Right forelimb (tissue), 1 donor: Measurements from ENCODE around the gene VGLL1.

Source experiments
- DNase-seq: peaks from one replicate; pipeline ENCODE4 v3.0.0-alpha.2; 2018

VGLL1 gene

DNA sequence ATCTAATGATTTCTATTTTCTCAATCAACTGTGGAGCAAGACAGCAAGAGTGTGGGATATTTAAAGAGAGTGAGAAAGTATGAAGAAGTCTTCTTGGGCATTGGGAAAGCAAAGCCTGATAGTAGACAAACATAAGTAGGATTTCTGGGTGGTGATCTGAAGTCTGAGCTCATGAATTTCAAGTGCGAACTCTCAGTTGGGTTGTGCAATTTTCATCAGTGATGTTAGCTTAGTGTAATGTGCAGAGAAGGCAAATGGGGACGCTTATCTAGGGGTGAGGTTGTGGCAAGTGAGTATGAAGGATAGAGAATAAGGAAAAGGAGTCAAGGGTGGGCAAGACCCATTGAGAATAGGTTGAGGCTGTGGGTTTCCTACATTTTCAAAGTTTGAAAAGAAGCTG is 23.7 kb downstream of the VGLL1 start:
- no peak for DNase-seq

DNA sequence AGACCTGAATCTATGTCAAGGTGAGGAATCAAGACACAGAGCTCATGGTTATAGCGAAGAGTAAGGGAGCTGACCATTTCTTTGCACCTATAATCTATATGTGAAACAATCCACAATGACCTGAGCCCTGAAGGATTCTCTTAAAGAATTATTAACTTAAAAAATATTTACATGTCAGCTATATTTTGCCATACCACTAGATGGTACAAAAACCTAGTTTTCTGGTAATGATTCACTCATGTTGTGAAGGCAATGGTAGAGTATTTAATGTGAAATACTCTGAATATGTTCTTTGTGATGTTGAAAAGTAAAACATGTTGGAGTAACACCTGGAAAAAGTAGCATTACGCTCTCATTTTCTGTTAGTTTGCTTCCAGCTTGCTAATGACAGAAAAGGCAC is 40.0 kb downstream of the VGLL1 start:
- no peak for DNase-seq

DNA sequence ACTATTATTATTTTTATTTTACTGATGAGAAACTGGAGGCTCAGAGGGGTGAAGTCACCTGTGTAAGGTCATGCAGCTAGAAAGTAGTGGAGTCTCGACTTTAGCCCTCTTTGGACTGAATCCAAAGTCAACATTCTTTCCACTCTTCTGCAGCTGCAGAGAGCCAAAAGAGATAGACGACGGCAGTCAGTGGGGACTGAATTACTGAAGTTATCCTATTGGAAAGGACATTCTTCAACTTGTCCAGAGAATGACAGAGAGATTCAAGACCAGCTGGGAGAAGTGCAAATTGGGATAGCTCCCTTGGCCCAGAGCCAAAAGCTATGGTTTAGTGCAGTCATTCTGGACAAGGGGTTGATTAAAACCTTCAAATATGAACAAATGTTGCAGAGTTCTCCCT is 42.5 kb downstream of the VGLL1 start:
- no peak for DNase-seq

DNA sequence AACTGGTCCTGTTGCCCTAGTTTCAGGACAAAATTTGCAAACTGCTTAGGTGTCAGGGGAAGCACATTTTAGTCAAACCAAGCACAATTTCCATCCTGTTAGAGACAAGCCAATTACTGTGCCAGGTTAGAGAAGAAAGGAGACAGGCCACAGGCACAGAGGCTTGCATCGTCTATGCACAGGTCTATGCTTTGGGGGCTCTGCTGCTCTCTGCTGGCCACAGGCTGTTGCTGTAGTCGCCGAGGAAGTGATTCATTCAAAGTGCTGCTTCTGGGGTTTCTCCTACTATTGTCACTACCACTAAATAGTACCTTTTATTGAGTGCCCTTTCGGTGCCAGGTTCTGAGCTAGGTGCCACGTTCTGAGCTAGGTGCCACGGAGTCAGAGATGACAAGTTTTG is 45.5 kb downstream of the VGLL1 start:
- peak; percentile 58 for DNase-seq

DNA sequence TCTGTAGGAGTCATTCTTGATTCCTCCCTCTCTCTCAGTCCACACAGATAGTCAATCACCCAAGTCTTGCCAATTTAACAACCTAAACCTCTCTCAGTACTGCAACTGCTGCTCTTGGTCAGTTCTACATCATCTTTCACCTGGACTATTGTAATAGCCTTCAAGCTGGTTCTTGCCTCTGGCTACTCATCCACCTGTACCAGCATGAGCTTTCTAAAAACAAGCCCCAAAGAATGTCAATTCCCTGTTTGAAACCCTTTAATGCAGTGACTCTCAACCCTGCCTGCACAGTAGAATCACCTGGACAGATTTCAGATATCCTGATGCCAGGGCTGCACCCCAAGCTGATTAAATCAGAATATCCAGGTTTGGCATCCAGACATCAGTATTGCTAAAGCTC is 48.3 kb downstream of the VGLL1 start:
- no peak for DNase-seq

DNA sequence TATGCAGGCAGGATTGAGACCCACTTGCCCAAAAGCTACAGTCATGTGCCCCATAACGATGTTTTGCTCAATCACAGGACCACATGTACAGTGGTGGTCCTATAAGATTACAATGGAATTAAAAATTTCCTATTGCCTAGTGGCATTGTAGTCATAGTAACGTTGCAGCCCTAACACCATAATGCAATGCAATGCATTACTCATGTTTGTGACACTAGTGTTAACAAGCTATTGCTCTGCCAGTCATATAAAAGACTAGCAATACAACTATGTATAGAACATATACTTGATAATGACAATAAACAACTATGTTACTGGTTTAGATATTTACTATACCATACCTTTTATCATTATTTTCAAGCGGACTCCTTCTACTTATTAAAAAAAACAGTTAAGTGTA is 50.6 kb downstream of the VGLL1 start:
- DNase-seq: no peak

DNA sequence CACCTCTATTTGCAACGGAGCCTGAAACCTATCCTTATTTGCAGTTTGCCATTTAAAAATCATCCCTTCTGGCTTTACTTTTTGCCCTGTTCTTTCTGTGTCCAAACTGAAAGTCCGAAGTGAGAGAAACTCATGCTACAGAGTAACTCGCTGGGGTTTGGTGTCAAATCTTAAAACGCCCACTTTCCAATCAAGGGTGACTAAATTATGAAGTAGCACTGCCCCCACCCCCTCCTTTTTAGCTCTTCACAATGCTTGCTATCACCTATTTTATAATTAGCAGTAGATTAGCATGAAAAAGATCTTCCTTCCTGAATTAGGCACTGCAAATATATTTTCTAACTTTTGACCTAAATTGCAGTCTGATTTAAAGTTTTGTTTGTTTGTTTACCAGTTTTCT is 52.5 kb downstream of the VGLL1 start:
- DNase-seq: no peak

DNA sequence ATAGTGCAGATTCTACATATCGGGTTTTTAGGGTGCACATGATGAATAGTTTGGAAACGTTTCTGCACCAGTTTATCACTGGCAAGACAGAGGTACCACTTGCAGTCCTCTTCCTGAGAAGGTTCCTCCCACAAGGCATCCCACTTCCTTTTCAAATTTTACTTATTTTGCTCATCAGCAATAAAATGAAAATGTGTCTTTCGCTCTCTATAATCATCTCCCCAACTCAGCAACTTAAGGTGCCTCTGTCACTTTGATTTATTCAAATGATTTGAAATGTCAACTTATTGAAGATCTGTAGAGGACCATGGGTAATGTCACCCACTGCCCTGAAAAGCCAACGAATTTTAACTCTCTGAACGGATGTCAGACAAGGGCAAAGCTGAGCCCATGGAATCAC is 53.2 kb downstream of the VGLL1 start:
- no peak for DNase-seq

DNA sequence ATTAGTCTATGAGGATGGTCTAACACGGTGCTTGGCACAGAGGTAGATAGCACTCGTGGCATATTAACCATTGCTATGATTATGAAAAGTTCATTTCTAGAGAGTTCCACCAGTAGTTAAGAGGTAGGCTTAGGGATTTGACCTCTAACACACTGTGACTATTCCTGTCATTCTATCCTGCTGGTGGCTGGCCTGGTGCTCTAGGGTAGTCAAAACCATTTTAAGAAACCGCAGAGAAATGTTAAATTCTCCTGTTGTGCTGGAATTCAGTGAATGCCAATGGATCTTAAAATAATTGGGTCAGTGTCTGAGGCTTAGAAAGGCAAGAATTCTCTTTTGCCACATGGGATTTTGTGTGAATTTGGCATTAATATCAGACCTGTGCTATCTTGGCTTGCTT is 53.9 kb downstream of the VGLL1 start:
- DNase-seq: no peak

DNA sequence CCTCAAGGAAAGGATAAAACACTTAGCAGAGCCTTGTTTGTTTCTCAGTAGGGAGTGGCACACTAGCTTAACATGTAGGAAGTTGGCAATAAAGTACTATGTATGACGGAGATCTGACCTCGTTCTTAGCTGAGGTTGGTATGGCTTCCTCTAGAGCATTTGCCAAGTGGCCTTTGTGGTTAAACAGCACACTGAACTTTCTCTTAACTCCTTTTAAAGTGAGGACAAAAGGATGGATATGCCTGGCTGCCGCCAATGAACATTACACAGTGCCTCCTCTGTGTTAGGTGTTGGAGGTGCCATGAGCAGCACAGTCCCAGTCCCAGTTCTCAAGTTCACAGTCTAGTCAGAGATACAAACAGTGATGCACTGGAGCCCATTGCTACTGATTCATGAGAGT is 54.4 kb downstream of the VGLL1 start:
- no peak for DNase-seq

DNA sequence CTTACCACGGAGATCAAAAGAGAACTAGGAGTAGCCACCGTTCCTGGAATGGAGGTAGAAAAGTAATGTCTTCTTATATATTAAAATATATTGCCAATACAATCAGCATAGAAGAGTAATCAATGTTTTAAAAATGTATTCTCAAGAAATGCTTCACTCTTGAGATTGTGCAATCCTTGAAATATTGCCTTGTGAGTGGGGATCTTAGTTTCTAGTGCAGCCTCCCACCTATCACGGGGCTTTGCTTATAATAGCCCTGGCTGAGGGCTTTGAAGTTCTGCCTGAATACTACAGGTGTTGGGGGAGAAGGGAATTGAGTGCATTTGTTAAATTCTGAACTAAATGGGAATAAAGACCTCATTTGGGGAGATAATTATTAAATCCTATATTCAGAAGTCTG is 55.5 kb downstream of the VGLL1 start:
- no peak for DNase-seq

DNA sequence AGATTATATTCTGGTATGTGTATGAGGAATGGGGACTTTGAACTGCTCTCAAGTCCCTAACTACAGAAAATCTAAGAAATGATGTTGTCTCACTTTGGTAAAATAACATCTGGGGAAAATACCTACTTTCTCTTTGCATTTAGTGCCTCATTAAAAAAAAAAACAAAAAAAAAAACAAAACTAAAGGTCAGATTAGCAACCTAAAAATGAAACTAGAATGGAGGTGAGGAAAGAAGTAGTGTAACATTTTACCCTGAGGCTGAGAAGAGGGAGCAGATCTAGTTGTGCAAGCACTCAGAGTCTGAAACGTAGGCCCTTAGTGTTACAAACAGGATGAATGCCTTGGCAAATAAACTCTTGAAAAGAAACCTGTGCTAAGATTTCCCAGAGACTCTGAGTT is 56.0 kb downstream of the VGLL1 start:
- DNase-seq: no peak

DNA sequence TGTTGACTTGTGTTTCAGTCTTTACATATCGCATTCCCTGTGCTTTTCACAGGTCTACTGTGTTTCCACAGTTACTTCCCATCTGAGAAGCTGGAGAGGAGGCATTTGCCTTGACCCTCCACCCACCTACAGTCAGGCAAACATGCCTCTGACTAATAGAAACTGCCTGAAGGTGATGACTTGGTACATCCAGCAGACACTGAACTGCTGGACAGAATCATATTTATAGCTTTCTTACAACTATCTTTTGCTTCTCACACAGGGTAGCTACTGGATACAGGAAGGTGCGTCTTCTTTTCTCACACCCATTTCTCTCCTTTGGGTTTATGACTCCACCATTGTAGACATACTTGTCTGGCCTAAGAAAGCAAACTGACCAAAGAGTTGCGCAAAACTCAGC is 58.0 kb downstream of the VGLL1 start:
- DNase-seq: no peak

DNA sequence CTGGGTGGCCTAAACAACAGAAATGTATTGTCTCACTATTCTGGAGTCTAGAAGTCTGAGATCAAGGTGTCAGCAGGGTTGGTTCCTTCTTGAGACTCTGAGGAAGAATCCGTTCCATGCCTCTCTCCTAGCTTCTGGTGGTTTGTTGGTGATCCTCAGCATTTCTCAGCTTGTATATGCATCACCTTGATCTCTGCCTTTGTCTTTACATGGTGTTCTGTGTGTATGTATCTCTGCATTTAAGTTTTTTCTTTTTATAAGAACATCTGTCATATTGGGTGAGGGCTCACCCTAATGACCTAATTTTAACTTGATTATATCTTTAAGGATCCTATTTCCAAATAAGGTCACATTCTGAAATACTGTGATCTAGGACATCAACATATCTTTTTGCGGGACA is 65.3 kb downstream of the VGLL1 start:
- no peak for DNase-seq

DNA sequence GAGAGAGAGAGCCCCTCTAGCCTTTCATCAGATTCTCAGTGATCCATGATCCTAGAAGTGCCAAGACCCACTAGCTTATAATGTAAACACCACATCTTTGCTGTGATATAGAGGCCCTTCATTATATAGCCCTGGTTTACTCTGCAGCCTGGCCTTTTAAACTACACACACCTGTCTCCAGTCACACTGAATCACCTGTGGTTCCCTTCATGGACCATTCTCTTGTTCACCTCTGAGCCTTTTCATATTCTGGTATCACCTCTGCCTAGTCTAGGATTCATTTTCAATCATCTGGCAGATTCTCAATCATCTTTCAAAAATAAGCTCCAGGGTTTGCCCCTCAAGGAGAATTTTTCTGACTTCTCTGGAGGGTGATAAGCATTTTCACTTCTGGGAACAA is 65.9 kb downstream of the VGLL1 start:
- no peak for DNase-seq

DNA sequence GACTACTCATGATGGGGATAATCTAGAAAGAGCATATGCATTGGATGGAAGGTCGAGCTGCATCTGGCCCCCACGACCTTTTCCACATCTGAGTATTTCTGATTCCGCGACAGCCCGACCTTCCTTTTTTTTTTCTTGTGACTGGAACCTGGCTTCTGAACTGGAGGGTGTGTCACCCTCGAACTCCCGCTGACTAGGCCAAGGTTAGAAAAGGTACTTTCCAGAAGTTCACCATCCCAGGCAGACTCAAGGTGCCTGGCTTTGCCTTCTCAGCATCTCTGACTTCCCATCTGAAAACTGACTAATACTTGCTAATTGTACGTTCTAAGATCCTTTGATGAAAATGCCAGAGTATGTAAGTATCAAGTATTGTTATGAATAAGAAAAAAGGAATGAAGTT is 66.6 kb downstream of the VGLL1 start:
- no peak for DNase-seq

DNA sequence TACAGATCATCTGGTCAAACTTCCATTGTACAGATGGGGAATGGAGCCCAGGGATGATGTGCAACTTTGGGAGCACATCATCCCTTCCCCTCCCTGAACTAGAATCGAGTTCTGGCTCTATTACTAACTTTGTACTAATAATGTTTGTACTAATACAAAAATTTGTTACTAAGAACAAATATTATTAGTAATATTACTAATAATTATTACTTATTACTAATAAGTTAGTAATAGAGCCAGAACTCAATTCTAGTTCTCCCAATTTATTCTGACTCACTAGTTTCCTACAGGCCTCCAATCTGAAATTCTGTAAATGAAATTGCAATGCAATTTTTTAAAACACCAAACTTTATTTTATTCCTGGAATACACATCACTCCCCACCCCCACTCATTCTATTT is 68.0 kb downstream of the VGLL1 start:
- no peak for DNase-seq
